NCI-H2081 treated with DMSO at 0.1 percent for 48 hours (cell line): Measurements from ENCODE around the gene UQCC3.
"Not testable (repeated sequence)": the region's sequence is repeated elsewhere in the genome, so short reads cannot be mapped to it uniquely, and the experiment has no call there.

Experiments used
- DNase-seq: peaks from one replicate; lab custom pipeline; 2025; lab: John Stamatoyannopoulos, UW

Gene UQCC3

DNA sequence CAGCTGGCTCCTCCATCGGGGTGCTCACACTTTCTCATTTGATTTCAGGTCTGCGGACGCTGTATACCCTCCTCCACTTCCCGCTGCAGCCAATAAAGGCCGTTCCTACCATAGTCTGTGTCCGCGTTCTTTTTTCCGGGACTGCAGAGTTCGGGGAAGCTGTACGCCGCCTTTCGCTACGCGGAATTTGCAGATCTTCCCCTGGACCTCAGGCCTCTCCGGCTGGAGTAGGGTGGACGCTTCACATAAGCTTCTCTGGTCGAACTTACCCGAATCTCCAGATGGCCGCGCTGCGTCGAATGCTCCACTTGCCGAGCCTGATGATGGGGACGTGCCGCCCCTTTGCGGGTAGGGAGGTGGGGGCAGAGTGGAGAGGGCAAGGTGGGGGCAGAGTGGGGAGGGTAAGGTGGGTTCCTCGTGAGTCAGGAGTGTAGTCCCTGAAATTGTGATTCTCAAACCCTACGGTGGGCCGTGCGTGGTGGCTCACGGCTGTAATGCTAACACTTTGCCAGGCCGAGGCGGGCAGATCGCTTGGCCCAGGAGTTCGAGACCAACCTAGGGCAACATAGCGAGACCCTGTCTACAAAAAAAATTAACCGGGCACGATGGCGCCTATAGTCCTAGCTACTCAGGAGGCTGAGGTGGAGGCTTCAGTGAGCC, 5.7 kb upstream of the UQCC3 start:
- no peak for DNase-seq

GRCh38 chr11:62666259-62666926, 5.1 kb upstream of the UQCC3 start:
- DNase-seq: no peak

GRCh38 chr11:62667460-62667859, 4.0 kb upstream of the UQCC3 start:
- DNase-seq: no peak

- no peak for DNase-seq
These were observed 1.9 kb upstream of the UQCC3 start for GRCh38 chr11:62669420-62670161.

- DNase-seq: no peak
These were observed 251 bp upstream of the UQCC3 start for GRCh38 chr11:62671236-62671607.

DNA sequence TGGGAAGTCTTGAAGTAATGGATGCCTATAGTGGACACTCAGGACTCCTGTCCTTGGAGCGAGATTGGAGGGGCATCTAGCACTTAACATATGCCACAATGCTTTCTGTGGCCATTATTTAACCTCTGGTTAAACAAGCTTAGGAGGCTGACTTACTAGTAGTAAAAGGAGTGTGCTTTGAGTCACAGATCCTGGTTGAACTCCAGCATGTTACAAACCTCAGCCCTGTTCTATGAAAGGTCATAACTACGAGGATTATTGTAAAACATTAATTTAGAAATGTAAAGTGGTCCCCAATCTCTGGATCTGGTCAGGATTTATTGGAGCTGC, 1.7 kb downstream of the UQCC3 start:
- no peak for DNase-seq

GRCh38 chr11:62675415-62675814, 3.9 kb downstream of the UQCC3 start:
- DNase-seq: not testable (repeated sequence)

- no peak for DNase-seq
These were observed 5.2 kb downstream of the UQCC3 start for GRCh38 chr11:62676698-62677097.

DNA sequence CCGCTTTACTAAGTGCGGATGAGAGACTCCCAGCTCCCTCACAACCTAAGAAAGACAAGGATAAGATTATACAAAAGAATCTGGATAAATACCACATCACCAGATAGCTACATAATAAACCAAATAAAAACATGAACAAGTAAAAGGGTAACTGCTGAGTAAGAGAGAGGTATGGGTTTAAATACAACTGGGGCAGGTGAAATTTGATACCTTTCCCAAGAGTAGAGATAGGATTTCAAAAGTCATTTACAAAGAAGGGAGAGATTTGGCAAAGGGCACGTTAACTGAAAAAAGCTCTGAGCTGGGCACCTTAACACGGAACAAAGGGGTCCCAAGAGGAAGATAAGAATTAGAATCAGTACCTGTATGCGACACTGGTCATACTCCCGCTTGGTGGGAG, 5.7 kb downstream of the UQCC3 start:
- no peak for DNase-seq

GRCh38 chr11:62677714-62678113, 6.2 kb downstream of the UQCC3 start:
- no peak for DNase-seq

- DNase-seq: no peak
These were observed 6.9 kb downstream of the UQCC3 start for GRCh38 chr11:62678433-62678769.

GRCh38 chr11:62678770-62679696, 7.6 kb downstream of the UQCC3 start, which contains the start of gene UBXN1:
TSS of gene UBXN1 (minus strand) at chr11:62679073. CDS start at chr11:62678923, 150 bp downstream.
- peak; percentile 19 for DNase-seq

DNA sequence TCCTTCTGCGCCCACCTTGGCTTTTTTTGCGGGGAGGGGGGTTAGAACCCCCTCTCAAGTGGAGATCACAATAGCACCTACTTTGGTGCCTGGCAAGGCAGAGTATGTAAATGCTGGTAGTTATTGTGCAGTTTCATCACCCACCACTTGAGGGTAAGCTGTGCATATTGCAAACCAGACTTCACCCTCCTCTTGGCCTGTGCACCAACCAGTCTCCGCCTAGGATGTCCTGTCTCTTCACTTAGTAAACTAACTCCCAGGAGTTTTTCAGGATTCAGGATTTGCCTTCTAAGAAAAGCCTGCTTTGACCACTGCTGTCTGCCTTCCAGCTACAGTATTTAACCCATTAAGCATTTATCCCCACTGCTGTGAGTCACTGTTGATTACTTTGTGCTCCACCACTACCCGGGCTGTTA, 9.4 kb downstream of the UQCC3 start:
- peak; percentile 13 for DNase-seq

DNA sequence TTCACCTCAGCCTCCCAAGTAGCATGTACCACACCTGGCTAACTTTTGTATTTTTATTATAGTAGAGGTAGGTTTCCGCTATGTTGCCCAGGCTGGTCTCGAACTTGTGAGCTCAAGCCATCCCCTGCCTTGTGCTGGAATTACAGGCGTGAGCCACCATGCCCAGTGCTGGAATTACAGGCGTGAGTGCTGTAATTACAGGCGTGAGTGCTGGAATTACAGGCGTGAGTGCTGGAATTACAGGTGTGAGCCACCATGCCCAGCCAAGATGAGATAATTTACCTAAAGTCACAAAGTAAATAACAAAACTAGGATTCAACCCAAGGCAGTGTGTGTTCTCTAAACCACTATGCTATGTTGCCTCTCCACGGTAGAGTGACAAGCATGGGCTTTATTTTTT, 11.0 kb downstream of the UQCC3 start:
- no peak for DNase-seq

- DNase-seq: no peak
These were observed 16.3 kb downstream of the UQCC3 start for GRCh38 chr11:62687508-62688396.

GRCh38 chr11:62688491-62688890, 17.0 kb downstream of the UQCC3 start:
- DNase-seq: no peak

- no peak for DNase-seq
These were observed 18.1 kb downstream of the UQCC3 start, which contains the start of gene LRRN4CL for GRCh38 chr11:62689421-62690183. TSS of gene LRRN4CL (minus strand) at chr11:62689530. CDS start at chr11:62688508, 1,022 bp downstream.

DNA sequence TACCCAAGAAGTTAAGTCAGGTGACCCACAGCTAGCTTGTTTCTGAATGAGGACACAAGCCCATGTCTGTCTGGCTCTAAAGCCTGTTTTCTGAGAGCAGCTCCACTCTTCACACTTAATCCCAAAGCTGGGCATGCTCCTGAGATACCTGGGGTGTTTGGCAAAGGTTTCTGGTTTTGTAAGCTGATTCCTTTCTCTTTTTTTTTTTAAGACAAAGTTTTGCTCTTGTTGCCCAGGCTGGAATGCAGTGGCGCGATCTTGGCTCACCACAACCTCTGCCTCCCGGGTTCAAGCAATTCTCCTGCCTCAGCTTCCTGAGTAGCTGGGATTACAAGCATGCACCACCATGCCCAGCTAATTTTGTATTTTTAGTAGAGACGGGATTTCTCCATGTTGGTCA, 22.2 kb downstream of the UQCC3 start:
- DNase-seq: not testable (repeated sequence)

GRCh38 chr11:62694455-62695167, 23.1 kb downstream of the UQCC3 start:
- DNase-seq: no peak

GRCh38 chr11:62702246-62702645, 30.8 kb downstream of the UQCC3 start:
- no peak for DNase-seq
